HG02610 (cell line): ENCODE data around the gene BMPR1B.

Experiments
- ATAC-seq: cut with Tn5 transposase; IDR thresholded peaks from one replicate; pipeline ENCODE4 v1.9.1; 2021; ENCODE audit warnings: mild to moderate bottlenecking, moderate library complexity; ENCODE audit not compliant: unreplicated experiment

BMPR1B gene

DNA sequence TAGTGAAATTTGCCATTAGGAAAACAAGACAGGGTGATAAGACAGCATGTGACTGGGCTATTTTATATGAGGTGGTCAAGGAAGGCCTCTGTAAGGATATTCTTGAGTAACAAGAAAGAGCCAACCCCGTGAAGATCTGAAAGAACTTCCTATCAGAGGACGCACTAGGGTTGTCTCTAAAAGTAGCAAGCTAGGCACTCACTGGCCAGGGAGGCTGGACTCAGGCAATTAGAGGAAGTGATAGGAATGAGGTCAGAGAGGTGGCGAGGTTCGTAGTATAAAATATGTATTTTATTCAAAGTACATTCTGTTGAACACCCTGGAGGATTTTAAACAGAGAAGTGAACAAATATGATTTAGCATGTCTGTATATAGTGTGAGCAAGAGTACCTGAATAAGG lies 4.6 kb downstream of the BMPR1B start:
- ATAC-seq = no peak

DNA sequence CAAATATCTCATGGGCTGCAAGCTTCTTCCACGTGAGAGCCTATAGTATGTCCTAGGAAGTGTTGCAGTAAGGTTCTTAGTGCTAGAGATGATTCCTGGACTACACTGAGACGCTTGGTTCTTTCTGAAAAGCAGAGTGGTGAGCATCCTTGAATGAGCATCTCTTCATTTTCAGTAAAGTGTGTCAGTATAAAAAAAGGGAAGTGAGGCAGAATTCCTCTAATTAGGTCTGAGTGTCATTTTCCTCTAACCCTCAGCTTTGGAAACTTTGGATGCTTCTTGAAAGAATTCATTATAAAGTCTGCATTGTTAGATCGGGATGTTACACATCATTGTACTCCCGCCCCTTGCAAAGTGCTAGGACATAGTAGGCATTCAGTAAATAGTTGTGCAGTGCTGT lies 5.2 kb downstream of the BMPR1B start:
- no peak for ATAC-seq

DNA sequence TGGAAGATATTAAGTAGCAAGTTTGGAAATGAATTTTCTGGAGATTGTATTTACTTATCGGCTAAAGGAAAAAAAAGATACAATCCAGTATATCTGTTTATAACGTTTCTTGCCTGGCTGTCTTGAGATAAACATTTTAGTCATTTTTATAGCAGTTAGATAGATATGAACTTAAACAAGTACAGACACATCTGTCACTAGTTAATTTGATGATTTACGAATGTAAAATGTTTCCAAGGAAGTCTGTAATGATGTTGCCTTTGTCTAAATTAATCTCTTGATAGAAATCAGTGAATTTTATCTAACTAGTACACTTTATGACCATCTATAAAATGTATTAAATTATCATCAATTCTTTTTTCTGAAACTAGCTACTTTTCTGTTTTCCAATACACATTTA lies 5.7 kb downstream of the BMPR1B start:
- no peak for ATAC-seq

DNA sequence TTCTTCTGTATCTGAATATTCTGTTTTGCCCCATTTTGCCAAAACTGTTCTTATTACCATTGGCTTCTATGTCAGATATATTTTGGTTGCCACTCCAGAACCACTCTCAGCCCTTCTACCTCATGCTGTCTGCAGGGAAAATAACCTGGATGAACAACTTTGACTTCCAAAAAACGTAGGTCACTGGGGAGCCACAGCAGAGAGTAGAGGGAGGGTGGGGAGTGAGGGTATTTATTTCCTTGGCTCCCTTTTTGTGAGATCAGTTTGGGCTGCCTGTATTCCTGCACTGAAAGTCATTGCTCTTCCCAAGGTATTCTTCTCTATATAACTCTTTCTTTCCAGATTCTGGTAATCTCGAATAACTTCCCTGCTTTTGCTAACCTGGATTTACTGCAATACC lies 6.3 kb downstream of the BMPR1B start:
- ATAC-seq = no peak

DNA sequence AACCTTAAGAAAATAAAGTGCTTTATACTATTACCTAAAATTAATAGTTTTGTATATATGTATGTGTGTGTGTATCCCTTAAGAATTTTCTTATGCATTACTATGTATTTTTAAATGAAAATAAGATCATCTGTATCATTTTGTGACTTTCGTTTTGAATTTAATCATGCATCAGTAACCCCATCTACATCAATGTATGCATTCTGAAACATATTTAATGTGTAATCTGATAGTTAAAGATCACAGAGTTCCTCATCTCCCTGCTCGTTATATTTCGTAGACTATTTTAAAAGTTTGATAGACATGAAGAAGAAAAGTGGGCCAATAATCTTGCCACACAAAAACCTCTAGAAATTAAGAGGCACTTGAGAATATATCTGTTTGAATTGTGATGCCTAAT lies 7.4 kb downstream of the BMPR1B start:
- ATAC-seq = no peak

DNA sequence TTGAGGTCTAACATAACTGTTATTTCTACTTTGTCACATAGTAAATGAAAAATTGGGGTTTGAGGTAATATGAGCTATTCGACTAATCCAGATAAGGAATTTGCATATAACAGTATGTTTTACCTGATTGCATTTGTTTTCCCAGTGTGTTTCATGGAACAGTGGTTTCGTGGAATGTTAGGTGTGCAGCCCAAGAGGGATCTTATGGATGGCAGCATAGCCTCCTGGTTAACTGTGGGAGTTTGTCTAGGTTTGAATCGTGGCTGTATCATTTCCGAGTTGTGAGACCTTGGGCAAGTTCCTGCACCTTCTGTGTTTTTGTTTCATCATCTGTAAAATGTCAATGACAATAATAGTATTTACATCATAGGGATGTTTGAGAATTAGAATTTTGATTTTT lies 7.9 kb downstream of the BMPR1B start:
- ATAC-seq = no peak

DNA sequence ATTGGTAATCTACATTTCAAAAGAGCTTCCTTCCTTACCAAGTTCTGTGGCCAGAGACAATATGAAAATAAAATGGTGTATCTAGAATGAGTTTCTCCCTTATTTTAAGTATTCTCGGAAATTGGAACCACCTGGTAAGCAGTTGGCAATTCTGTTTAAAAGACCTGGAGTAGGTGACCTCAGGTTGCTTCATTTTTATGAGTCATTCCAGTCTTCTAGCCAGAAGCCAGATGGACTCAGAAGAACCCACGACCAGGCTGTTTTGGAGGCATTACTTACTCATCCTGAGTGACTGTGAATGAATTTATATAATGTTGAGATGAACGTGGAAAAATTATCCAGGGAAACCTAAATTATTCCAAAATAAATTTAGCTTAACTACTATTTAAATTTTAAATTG lies 9.1 kb downstream of the BMPR1B start:
- ATAC-seq = no peak

DNA sequence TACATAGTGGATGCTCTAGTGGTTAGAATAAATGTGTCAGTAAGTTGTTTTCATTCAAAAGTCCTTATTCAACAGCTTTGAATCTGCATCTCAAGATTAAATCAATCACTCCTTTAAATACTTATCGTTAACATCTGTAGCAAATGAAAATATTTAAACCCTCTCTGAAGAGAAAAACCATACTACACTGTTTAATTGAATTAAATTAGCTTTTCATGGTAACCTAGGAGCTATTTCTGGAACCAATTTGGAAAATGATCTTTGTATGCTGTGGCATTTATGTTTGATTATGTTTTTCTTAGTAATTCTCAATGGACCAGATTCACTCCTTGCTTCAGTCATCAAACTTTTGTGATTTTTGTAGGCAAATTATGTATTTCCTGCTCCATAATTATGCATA lies 9.7 kb downstream of the BMPR1B start:
- no peak for ATAC-seq

DNA sequence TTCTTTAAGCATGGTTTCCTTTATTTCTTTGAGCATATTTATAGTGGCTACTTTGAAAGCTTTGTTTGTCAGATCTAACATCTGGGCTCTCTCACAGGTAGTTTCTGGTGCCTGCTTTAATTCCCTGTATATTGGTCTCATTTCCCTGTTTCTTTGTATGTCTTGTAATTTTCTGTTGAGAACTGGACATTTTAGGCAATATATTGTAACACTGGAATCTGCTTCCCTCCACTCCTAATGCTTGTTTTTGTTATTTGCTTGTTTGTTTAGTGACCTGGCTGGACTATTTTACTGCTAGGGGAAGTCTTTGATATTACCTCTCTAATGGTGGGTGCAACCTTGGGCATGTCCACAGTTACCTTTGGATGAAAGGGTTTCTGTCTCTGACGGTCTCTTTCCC lies 25.0 kb downstream of the BMPR1B start:
- no peak for ATAC-seq

DNA sequence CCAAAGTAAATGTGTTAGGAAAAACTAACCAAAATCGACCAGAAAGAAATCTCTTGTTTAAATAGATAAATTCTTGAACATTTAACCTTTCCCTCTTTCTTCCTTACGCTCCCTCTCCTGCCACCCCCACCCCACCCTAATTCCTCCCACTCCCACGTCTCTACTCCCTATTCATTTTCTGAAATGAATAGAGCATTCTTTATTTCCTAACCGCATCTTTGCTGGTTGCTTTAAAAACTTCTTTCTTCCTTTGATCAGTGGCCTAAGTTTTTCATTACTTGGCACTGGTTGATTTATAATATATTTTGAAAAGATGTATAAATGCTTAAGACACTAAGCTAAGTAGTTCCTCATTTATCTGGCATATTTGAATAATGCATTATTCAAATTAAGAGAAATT lies 33.9 kb downstream of the BMPR1B start:
- no peak for ATAC-seq

DNA sequence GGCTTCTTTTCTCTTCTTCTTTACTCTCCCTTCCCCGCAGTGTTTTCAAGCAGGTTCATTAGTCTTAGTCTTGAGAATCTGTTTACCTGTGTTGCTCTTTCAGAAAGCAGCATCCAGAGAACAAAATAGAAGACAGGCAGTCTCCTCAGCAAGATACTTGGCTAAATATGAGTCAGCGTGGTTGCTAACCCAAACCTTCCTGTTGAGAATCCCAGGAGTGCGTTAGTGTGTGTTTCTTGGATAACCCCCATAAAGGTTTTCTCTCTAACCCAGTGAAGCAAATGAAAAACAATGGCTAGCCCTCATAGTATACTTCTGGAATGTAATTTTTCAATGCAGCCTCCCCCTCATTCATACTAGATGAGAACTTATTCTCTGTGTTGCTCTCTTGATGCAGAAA lies 41.1 kb downstream of the BMPR1B start:
- no peak for ATAC-seq

DNA sequence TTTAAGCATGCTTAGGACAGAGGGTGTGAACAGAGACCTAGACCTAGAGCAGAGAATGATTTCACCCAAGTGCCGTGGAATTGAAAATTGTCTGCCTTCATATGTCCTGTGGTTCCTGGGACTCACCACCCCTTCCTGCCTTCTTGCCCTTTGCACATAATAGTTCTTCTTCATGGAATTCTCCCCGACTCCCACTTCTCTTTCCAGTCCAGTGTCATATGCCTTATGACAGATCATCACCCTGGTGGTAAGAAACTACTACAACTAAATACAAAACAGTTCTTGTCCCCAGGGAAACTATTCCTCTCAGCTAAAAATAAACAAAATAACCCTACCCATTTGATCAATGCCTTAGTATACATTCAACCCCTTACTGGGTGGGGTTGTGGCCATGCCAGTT lies 43.3 kb downstream of the BMPR1B start:
- ATAC-seq = no peak

DNA sequence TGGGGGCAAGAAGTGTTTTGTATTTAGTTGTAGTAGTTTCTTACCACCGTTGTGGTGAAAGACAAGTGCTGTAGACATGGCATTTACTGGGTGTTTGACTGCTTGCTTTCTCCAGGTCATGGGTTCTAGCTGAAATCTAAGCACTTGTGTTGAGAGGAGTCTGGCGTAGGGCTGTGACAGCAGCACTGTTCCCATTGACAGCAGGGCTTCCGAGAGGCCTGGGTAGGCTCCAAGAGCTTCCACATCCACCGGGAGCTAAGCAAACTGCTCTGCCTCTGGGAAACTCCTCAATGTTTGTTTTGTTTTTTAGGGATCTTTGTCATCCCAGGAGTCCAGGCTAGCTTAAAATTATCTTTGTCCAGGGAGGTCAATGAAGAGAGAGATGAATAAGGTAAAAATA lies 44.3 kb downstream of the BMPR1B start:
- ATAC-seq = no peak

DNA sequence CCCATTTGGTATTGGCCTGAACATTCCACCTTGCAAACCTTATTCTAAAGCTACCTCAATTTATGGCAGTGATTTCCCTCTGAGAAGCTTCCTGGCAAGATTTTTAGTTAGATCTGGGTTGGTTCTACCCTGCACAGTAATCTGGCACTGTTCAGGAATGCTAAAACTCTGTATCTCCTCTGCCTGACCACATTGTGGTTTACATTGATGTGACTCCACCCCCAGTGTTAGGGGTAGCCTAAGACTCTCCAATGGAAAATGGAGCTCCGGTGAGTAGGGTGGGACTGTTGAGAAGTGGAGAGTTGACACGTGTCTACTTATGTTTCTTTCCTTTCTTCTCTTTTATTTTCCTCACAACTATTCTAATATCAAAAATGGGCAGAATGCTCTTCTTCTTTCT lies 45.4 kb downstream of the BMPR1B start:
- ATAC-seq = no peak

DNA sequence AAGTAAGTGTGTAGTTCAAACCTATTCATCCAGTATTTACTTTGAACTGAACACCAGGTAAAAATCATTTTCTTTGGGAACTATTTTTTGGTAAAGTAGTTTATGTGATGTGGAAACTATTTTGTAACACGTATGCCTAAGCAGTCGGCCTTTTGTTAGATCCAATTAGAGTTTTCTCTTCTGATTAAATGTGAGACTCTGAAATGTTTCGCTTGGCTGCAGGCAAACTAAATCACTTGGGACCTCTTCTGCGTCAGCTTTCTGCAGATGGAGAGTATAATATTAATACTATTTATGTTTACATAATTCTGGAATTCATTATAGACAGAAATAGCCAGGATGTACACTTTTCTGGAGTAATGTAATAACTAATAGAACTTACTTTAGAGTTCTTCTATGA lies 46.9 kb downstream of the BMPR1B start:
- no peak for ATAC-seq

DNA sequence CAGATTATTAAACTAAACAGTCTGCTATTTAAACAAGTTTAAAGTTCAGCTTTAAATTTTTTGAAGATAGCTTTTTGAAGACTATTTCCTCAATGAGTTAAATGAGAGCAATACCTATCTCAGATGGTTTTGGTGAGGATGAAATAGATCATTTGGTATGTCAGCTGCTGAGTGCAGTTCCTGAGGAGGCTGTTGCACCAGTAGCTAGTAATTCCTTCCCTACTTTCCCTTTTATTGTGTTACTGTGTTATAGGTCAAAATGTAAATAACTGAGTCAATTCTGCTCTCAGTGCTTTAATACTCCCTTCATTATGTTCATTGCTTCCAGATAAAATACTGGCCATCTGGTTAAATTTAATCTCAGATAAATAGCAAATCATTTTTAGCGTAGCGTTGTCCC lies 48.6 kb downstream of the BMPR1B start:
- no peak for ATAC-seq

DNA sequence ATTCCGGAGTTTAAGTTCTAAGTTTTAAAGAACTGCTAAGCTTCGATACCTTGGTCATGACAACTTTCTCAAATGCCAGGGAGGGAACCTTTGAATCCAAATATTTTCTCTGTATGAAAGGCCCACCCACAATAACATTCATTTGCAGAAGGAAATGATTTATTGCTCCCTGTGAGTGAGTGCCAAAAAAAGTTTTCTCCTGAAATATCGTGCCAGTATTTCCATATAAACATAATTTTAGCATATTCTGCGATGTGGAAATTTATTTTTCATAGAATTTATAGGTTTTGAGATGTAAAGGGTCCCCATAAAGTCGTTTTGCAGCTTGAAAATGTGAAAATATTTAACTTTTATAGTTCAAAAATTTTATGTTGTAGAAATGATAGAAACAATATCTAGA lies 53.9 kb downstream of the BMPR1B start:
- ATAC-seq = no peak

DNA sequence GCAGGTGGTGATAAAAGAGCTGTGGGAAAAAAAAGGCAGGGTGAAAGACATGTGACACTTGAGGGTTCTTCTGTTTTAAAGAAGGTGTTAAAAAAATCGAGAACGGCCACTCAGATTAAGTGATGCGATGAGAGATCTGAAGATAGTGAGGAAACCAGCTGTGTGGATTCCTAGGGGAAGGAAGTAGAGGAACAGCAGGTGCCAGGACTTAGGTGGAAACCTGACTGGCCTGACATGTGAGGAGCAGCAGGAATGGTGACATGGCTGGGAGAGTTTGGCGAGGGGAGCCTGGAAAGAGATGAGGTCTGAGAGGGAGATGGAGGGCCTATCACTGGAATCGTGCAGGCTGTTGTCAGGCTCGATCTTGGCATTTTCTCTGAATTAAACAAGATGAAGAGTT lies 55.5 kb downstream of the BMPR1B start:
- no peak for ATAC-seq

DNA sequence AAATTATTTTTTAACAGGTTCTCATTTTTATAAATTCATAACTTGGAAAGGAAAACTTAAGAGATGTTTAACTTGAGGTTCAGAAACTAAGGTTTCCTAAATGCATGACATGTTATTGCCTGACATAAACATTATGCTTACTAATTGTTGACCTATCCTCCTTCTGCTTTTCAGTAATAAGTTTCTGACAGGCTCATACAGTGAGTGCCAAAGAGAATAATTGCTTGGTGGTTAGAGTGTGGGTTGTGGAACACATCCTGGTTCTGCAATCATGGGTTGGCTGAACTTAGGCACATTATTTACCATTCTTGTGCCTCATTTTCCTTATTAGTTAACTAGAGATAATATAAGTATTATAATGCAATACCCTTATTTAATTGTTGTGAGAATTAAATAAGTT lies 56.5 kb downstream of the BMPR1B start:
- ATAC-seq = no peak

DNA sequence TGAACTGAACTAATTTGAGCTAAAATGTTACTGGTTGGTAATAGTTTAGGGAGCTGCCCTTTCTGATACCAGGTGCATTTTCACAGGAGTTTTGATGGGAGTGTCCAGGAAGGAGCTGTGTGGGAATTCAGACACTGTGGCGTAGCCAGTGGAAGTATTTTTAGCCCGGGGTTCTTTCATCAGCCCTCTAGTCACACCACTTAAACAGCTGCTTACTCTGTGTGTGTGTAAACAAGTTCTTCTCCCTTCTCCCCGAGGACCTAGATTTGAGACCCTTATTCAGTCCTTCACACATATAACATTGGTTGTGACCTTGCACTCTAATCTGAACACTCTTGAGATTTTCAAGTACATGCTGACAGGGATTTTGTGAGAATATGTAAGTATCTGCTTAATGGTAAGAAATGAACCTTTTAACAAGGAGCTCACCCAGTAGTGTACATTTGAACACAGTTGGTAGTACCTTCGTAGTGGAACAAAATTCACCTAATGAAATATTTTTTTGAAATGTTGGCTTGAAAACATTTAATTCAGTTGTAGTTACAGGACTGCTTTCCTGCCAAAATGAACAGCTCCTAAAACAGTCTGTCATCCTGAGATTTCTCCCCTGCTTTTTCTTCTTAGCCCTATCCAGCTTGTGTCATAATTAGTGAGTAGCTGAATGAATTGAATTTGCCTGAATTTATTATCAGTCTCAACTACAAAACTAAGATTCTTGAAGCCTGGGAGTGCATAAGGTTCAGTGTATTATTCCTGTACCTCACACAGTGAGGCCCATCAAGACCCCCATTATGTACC lies 61.8 kb downstream of the BMPR1B start:
- no peak for ATAC-seq

DNA sequence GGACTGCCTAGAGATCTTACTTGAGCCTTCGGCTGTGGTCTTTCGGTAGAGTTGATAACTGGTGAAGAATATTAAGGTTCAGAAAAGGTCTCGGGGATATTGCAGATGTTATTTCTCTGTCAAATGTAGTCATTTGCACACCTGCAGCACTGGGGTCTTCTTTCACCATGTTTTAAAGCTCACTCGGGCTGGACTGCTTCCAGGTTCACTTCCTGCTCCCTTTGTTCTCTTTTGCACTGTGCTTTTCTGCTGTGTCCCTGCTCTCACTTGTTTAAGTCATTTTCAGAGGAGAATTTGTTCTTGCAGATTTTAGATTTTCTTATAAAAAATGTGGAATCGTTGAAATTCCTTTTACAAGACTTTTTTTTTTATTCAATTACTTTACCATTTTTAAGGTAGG lies 68.5 kb downstream of the BMPR1B start:
- no peak for ATAC-seq

DNA sequence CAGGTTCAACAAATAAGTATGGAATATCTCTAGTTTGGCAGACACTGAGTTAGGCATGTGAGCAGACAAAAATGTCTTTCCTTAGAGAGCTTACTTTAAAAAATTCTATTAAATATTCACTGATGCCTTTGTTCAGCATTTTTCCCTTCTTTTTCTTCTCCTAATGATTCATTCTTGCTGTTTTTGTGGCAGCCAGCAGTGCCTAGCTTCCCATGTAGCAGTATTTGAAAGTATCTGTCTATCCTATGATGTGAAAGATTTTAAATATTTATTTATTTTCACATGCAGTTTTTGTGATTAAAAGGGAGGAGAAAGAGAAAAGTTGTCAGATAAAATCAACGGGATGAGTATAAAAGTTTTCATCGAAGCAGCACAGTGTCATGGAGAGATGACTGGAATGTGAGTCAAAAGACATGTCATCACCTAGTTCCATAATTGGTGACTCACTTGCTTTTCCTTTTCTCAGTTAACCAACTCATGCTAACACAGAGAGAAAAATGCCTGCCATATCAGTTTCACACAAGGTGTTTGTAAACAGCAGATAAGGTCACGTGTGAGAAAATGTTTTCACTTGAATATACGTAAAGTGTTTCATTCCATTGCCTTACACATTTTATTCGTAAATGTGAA lies 69.8 kb downstream of the BMPR1B start:
- ATAC-seq = no peak

DNA sequence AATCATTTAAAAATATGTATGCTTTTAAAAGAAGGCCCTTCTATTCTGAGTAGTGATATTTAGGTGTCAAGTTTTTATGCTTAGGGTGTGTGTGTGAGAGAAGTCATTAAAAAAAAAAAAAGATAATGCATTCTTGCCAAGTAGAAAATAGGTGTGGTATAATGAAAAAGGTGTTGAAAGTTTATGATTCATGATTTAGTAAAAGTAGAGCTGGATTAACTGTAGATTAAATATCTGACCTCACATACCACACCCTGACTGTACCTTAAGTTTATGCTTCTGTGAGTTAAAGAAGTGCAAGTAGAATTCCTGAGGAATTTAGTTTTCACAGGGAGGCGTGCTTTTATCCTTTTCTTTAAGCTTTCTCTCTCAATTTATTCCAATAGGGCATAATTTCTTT lies 71.1 kb downstream of the BMPR1B start:
- ATAC-seq = no peak
